GM21360 (cell line): Measurements from ENCODE around the gene TTBK1.

Source experiments
- ATAC-seq: cut with Tn5 transposase; IDR thresholded peaks from one replicate; pipeline ENCODE4 v1.9.1; 2021; ENCODE audit warnings: mild to moderate bottlenecking, moderate library complexity; ENCODE audit not compliant: unreplicated experiment

Gene TTBK1

GRCh38 chr6:43285832-43286231 is 42.6 kb downstream of the TTBK1 start:
- ATAC-seq = no peak

- no peak for ATAC-seq
These were observed 43.2 kb downstream of the TTBK1 start for GRCh38 chr6:43286456-43286979.

DNA sequence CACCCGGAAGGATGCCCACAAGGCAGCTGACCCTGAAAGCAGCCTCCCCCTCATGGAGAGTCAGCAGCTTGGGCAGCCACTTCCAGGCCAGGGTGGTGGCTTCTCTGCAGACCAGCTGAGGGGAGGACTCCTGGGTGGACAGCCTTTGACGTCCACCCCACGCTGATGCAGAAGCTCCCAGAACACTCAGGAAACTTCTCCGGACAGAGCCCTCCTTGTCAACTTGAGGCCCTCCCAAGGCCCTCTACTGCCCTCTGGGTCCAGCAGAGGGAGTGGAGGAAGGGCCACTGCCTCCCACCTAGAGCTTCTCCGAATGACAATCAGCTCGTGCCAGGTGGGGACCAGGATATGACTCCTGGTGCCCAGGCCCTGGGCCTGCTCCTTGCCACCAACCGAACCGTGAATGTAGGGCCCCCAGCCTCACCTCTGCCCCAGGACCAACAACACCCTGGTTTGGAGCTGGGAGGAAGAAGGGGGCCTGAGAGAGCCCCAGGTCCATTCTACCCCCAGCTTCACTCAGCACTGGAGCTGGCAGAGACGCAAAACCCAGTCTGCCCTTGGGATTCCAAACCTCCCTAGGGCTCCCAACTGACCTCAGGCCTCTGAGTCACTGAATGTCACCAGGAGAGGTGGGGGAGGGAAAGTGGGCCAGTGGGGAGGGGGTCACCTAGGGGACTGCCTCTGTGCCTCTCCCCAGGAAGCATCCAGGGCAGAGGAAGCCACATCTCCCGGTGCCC is 43.9 kb downstream of the TTBK1 start:
- ATAC-seq = no peak

DNA sequence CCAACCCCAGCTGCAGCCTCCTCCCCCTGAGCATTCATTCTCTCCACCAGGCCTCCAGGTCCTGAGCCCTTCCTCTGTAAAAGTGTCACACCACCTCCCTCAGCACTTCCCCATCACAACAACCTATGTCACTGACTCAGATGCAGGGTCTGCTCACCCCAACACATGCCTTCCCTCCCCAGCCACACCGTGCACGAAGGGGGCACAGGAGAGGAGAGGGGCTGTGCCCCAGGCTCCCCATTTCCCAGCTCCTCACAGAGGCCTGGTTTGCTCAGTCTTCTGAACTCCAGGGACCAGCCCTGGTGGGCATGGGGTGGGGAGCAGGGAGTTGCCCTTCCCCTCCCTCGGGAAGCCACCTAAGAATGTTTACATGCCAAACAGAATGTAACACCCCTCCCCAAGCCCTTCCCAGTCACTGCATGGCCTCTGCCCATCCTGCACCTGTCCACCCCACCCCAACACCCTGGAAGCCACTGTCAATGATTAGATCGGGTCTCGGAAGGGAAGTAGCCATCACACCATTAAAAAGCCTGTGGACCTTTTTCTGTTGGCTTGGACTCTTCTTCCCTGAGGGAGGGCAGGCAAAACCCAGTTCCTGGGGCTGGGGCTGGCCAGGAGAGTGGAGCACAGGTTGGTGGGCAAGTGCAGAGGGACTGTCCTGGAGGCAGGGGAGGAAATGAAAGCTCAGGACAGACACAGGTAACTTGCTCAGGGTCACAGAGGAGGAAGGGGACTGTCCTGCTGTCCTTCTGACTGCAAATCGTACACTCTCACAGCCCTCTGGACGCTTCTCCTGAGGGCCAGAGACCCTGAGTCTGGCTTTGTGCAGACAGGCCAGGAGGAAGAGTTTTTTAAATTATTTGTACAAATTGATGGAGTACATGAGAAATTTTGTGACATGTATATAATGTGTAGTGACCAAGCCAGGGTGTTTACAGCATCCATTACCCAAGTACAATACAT is 44.7 kb downstream of the TTBK1 start:
- no peak for ATAC-seq

DNA sequence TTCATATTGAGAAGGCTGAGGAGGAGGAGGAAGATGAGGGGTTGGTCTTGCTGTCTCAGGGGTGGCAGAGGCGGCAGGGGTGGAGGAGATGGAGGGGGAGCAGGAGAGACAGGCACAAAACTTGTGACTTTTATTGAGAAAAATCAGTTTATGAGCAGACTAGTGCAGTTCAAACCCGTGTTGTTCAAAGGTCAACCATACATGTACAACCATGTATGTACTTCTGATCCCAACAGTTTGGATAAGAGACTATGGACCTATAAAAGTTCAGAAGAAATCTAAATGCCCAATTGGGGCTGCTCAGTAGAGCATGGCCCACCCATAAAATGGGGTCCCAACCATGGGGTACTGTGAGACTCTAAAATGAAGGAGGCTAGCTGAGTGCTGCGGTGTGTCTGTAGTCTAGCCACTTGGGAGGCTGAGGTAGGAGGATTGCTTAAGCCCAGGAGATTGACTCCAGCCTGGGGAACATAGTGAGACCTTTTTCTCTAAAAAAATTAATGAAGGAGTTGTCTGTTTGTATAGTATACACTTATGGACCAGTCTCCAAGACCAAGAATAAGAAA is 47.1 kb downstream of the TTBK1 start:
- no peak for ATAC-seq

- ATAC-seq = no peak
These were observed 47.6 kb downstream of the TTBK1 start for GRCh38 chr6:43290905-43291355.

GRCh38 chr6:43291708-43292107 is 48.4 kb downstream of the TTBK1 start:
- ATAC-seq = no peak

DNA sequence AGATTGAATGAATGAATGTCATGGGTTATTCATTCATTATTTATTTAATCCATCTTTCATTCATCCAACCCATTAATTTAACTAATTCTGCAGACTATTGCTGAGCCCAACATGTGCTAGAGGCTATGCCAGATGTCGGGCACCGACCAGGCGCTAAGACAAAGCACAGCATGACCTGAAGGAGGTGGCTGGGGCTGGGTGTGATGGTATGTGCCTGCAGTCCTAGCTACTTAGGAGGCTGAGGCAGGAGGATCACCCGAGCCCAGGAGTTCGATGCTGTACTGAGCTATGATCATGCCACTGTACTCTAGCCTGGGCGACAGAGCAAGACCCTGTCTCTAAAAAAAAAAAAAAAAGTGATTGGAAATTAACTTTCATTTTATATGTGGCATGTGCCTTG is 49.1 kb downstream of the TTBK1 start:
- ATAC-seq = no peak

GRCh38 chr6:43292763-43293318 is 49.6 kb downstream of the TTBK1 start:
- ATAC-seq = no peak

- no peak for ATAC-seq
These were observed 50.4 kb downstream of the TTBK1 start for GRCh38 chr6:43293698-43294097.

DNA sequence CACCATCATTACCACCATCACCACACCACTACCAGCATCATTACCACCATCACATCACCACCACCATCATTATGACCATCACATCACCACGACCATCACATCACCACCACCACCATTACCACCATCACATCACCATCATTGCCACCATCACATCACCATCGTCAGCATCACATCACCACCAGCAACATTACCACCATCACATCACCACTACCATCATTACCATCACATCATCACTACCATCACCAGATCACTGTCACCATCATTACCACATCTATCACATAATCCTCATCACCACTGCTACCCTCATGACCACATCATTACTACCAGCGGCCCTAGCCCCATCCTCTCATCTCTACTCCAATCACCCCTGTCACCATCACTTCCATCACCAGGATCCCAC is 51.3 kb downstream of the TTBK1 start:
- no peak for ATAC-seq

DNA sequence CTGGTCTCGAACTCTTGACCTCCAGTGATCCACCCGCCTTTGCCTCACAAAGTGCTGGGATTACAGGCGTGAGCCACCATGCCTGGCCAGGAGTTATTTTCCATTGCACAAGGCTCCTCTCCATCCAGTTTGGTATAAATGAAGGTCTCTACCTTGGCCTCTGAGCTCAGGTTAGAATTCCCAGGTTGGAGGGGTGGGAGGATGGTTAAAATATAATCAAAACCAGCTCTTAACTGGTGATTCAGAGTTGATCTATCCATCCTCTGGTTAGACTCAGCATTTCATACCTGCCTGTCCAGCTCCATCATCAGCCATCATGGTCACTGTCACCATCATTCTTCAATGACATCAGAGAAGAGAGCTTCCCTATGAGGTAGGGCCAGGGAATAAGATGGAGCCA is 52.2 kb downstream of the TTBK1 start:
- ATAC-seq = no peak

DNA sequence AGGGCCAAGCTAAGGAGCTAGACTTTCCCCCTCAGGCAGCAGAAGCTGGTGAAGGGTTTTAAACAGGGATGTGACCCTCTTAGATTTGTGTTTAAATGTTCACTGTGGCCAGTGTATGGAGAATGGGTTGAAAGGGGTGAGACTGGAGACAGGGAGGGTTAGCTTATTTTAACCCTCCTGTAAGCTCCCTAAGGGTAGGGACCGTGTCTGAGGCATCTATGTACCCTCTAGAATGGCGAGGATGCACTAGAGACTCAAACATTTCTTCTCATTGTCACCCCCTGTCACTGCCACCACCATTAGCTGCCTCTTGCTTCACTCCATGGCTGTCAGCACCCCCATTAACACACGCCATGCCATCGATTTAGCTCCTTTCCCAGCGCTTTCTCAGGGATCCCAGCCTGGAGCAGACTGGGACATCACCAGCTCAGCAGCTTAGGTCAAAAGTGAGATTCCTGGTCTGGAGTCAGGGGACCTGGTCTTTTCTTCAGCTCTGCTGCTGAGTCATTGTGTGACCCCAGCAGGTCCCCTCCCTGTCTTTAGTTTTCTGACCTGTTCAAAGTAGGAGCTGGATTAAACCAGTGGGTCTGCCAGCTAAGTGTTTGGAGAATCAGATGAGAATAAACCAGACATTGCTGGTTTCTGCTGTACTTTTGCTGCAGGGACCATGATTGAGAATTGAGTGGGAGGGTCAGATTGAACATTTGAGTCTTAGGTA is 53.7 kb downstream of the TTBK1 start:
- no peak for ATAC-seq

- no peak for ATAC-seq
These were observed 54.6 kb downstream of the TTBK1 start, which contains the start of gene SLC22A7 for GRCh38 chr6:43297644-43298564. Gene SLC22A7, plus strand, starts transcription at chr6:43298260. Its CDS starts 99 bp downstream, at chr6:43298359.

DNA sequence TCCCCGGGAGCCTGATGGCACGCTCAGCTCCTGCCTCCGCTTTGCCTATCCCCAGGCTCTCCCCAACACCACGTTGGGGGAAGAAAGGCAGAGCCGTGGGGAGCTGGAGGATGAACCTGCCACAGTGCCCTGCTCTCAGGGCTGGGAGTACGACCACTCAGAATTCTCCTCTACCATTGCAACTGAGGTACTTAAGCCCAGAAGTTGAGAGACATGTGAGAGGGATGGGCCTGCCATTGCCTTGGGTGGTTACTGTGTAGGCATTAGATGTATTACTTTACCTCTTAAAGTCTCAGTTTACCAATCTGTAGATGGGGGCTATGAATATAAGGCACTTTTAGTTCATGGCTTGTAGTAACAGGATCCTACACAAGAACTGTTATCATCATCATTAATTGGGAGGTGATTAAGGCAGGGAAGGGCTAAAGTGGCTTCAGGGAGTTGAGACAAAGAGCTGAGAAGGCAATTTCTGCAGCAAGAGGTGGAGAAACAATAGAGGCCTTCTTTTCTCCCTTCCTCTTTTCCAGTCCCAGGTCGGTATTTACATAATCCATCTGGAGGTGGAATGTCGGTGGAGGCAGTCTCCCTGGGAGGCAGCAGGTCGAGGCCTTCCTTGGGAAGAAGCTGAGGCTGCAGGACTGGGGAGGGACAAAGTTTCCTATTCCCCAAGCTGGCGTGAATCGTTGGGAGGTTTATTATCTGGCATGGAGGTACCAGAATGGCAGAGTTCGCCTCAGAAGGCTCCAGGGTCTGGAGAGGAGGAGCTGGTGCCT is 55.5 kb downstream of the TTBK1 start:
- ATAC-seq = no peak

DNA sequence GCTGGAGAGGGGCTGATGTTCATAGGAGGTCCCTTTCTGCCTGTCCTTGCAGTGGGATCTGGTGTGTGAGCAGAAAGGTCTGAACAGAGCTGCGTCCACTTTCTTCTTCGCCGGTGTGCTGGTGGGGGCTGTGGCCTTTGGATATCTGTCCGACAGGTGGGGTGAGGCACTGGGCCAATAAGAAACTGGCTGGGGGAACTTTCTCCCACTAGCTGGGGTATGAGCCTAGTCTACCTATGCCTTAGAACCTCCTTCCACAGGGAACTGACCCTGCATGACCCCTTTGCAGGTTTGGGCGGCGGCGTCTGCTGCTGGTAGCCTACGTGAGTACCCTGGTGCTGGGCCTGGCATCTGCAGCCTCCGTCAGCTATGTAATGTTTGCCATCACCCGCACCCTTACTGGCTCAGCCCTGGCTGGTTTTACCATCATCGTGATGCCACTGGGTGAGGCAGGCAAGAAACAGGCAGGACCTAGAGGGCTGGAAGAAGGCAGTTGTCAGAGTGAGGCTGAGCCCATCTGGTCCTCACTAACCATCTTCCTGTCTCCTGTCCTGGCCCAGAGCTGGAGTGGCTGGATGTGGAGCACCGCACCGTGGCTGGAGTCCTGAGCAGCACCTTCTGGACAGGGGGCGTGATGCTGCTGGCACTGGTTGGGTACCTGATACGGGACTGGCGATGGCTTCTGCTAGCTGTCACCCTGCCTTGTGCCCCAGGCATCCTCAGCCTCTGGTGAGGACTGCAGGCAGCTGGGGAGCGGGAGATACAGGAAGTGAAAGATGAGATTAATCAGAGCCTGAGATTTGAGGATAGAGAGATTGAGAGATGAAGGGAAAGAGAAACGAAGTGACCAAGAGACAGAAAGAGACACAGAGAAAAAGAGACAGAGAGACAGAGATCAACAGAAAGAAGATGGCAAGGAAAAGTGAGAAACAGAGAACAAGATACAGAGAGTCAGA is 56.3 kb downstream of the TTBK1 start:
- ATAC-seq = no peak

DNA sequence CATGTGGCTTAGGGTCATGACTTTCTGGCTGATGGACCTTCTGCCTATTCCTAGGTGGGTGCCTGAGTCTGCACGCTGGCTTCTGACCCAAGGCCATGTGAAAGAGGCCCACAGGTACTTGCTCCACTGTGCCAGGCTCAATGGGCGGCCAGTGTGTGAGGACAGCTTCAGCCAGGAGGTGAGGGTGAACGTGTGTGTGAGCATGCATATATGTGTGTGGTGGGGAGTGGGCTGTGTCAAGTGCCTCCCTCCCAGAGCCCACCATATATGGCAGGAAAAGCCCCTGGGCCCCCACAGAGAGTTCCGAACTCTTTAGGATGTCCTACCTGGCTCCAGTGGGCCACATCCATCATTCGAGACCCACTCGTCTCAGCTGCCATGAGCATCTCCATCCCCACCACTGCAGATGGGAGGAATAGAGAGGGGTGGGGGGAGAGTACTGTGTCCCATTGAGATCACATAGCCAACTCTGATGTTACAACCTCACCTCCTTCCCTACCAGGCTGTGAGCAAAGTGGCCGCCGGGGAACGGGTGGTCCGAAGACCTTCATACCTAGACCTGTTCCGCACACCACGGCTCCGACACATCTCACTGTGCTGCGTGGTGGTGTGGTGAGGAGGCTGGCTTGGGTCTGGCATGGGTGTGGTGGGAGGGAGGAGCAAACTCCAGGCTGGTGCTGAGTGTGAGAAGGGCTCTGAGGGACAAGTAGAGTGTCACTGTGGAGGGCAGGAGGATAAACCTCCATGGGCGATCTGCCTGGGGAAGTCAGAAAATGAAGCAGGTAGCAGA is 58.0 kb downstream of the TTBK1 start:
- ATAC-seq = no peak
